HG03280 (cell line): ENCODE results near the gene SLC16A9.

ENCODE experiments used
- ATAC-seq: cut with Tn5 transposase; IDR thresholded peaks from one replicate; pipeline ENCODE4 v1.9.1; 2021; ENCODE audit warnings: mild to moderate bottlenecking, moderate library complexity; ENCODE audit not compliant: unreplicated experiment

SLC16A9 gene

DNA sequence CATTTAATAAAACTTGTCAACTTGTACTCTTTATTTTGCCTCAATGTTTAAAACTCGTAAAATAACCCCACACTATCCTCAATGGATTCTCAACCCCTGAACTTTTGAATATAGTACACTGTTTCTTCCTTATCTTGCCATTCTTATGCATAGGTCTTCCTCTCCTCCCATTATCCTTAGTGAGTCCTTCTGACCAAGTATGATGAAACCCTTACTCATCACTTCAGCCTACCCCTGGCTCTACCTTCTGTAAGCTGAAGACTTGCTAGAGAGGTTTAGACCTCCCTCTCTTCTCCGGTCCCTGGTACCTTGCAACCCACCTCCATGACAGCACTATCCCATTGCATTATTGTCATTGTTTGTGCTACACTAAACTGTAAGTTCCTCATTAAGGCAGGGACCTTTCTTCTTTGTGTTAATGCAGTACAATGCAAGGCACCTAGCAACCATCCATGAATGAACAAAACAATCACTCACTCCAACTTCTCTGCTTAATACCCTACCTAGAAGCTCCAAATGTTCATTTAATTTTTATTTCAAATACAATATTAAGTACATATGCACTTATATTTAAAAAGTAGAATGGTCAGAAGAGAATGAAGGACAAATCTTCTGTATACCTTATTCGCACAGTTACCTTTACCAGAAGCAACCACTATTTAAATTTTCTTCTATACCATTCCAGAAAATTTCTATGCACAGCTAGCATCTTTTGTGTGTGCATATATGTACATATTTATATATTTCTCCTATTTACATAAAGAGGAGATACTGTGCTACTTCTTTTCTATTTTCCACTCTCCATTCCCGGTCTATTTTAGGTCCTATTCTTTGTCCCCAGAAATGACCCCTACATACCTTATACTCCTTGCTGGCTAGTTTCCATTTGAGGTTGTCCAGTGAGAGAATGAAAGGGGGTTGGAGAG lies 77.5 kb downstream of the SLC16A9 start:
- no peak for ATAC-seq

DNA sequence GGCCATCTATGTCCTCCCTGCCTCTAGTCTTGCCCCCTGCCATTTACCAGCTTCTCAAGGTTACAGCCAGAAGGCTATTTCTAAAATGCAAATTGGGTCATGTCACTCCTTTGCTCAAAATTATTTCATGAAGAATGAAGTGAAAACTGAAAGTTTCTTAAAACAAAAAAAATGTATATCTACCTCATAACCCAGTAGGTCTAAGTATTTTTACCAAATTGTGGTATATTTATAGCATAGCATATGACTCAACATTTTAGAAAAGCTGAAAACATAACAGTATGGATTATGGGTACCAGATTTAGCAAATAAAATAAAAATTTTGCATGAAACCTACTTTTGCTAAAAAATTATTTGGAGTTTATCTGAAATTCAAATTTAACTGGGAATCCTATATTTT lies 78.4 kb downstream of the SLC16A9 start:
- ATAC-seq, result no peak

DNA sequence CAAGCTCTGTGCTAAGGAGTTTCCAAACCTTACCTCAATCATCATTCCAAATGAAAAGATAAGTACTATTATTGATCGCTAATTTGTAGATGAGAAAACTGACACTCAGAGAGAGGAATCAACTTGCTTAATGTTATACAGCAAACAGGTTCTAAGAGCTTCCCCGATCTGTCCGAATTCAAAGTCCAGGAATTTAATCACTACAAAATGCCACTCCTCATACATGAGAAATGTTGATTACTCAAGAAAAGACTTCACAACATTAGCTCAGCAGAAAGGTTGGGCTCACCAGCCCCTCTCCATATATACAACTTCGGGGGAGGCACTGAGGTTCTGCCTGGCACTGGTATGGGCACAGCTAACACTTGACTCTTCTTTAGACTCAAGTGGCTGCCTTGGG lies 80.7 kb downstream of the SLC16A9 start:
- ATAC-seq, result no peak

DNA sequence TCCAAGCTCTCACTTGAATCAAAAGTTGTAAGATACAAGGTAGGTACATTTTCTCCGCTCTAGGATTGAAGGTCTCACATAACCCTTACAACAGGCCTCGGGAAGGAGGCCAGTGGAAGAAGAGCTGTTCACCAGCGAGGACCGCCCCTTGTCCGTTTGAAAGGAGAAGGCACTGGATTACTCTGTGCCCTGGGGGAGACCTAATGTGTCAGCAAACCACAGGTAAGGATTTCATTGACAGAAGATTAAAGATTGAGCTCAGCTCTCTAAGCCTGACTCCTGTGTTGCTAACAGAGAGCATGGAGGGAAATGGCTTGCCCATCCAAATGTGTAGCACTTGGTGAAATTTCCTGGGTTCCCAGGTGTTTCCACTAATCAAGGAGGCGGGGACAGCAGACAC lies 81.2 kb downstream of the SLC16A9 start:
- no peak for ATAC-seq

DNA sequence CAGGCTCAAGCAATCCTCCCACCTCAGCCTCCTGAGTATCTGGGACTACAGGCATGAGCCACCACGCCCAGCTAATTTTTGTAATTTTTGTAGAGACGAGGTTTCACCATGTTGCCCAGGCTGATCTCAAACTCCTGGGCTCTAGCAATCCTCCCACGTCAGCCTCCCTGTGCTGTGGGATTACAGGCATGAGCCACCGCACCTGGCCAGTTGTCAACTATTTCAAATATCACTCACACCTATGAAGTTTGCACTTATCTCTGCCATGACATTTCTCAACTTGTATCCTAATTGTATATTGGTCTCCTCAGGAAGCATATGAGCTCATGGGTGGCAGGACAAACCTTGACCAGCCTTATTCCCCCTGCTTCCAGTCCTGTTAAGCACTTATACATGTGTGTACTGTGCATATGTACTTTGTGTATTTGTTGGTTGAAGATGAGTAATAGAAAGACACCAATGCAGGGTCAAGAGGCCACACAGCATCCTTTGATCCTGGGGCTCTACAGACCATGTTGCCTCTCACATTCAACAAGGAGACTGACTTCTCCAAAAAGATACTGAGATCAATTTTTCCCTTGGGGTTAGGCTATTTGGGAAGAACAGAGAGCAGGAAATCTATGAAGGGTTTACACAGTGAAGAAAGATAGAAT lies 82.2 kb downstream of the SLC16A9 start:
- no peak for ATAC-seq

DNA sequence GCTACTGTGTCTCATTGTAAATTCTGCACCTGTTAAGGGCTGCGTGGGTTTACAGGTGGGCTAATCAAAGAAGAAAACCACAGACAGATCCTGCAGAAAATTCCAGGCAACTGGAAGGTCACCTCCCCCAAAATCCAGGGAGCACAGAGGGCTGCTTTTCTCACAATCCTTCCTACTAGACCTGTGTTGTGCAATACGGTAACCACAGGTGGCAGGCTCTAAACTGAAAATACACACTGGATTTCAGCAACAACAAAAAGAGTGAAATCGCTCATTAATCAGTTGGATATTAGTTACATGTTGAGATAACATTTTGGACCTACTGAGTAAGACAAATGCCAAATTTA lies 83.2 kb downstream of the SLC16A9 start:
- ATAC-seq, result no peak

DNA sequence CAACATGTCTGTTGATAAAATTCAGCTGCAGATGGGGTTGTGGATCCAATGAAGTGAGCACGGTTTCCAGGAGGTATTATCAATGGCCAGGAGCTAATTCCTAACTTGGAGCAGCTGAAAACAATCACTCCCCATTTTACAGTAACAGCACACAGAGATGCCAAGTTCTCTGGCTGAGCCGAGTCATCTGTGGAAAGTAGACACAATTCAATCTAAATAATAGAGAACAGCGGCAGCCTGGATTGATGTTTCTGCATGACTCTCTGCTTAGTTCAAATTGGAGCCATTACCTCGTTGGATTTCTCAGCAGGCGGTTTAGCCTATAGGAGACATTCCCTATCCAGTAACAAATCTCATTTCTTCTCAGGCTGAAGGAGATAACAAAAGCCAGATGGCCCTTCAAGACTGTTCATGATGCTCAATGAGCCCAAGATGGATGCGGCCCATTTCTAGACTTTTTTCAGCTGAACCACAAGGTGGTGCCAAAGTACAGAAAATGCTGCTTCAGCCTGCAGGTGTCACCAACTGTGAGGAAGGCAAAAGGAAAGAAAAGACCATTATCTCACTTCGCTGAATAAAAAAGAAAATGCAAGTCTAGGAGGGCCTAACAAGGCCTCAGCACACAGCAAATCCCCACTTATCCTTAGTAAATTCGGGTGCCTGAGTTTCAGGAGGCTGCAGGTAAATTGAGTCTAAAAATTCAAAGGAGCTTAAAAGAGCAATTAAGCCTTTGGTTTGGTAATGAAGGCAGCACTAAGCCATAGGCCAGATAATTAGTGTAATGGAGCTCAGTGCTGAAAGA lies 83.7 kb downstream of the SLC16A9 start:
- peak; percentile 89 for ATAC-seq

DNA sequence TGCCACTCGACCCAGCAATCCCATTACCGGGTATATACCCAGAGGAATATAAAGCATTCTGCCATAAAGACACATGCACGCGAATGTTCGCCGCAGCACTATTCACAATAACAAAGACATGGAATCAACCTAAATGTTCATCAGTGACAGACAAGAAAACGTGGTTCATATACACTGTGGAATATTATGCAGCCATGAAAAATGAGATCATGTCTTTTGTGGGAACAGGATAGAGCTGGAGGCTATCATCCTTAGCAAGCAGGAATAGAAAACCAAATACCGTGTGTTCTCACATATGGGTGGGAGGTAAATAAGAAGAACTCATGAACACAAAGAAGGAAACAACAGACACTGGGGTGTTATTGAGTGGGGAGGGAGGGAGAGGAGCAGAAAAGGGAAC lies 84.7 kb downstream of the SLC16A9 start:
- ATAC-seq, result no peak

DNA sequence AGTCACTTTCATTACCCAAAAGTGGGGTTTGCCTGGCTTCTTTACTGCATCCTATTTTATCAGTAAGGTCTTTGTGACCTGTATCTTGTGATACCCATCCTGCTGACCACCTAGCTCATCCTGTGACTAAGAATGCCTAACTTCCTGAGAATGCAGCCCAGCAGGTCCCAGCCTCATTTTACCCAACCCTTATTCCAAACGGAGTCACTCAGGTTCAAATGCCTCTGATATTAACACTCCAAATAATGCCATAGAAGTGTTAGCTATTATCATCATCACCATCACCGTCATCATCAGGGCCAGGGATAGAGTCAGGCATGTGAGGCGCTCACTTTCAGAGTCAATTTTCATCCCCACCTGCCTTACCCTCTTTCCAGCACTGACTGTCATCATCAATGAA lies 85.5 kb downstream of the SLC16A9 start:
- ATAC-seq, result no peak

DNA sequence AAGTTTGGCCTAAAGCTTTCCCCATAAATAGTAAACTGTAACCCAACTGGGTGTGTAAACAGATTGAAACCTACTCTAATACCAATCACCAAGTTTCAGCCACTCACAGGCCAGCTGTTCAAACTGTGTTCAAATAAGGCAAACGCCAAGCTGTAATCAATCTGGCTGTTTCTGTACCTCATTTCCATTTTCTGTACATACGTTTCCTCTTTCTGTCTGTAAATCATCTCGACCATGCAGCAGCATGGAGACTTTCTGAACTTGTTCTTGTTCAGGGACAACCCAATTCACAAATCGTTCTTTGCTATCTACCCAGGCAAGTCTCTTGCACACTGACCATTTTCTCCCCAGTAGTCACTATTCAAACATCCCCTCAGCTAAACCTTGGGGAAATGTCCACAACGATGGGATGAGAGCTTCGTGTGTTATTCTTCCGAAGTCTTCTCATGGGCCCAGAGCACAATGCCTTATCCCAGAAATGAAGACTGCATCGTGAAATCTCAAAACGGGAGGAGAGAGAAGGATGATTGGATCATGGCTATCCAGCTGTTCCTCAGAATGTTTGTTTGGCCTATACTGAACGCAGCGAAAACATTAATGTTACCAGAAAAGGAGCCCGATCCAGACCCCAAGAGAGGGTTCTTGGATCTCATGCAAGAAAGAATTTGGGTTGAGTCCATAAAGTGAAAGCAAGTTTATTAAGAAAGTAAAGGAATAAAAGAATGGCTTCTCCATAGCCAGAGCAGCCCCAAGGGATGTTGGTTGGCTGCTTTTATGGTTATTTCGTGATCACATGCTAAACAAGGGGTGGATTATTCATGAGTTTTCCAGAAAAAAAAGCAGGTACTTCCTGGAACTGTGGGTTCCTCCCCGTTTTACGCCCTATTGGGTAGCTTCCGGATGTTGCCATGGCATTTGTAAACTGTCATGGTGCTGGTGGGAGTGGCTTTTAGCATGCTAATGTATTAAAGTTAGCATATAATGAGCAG lies 86.2 kb downstream of the SLC16A9 start:
- ATAC-seq, result no peak

DNA sequence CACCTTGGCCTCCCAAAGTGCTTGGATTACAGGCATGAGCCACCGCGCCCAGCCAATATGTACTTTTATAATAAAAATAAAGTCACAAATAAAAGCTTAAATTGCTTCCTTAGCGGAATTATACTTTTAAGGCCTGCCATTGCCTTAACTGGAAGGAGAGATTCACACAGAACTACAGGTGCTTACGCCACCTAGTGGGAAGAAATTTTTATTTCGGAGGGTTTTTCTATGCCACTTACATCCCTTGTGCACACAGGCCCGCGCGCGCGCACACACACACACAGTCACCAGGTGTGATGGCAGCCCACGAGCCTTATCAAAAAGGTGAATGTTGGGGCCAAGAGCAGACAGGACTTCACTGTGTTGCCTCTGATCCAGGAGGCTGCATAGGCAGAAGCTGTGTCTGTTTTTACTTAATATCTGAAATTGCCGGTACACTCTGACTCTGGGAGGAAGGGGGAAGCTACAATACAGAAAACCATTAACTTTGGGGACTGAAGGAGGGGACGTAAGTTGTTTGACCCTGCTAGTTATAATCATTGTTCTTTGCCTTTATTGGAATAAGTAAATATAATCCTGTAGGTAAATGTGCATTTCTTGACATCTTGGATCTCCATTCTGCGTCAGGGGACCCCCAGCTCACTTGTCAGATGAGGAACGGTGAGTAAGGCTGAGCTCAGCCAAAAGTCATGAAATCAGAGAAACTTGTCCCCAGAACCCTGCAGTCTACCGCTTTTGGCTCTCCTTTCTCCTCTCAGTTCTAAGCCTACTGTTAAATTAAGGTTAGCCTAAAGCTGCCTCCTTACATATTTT lies 87.1 kb downstream of the SLC16A9 start:
- no peak for ATAC-seq

DNA sequence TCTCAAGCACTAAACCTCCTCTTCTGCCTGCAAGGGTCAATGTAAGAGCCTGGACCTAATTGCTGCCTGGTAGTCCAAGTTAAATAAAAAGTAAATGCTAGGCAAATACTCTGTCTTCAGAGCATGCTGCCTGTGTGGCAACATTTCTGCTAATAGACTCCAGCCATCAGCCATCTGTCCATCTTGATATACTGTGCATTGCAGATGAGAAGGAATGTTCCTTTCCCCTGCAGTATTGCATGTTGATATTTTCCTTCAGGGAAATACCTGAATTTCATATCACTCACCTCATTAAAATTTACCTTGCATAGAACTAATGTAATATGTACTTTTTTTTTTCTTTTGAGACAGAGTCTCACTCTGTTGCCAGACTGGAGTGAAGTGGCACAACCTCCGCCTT lies 87.9 kb downstream of the SLC16A9 start:
- ATAC-seq, result no peak

DNA sequence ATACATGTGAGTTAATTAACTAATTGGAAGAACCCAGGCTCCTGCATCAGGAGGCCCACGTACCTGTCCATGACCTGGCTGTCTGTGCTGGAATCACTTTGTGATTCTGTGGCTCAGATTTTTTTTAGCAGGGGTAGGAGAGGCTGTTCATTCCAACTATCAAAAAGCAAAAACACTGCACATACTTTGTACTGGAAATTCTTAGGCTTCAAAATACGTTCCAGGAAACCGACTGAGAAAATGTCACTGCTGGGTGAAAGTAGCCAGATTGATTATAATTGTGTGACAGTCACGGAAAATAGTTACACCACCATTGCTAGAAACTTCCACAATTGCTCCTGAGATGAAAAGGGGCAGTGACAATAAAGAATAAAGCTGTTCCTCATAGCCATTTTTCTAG lies 91.0 kb downstream of the SLC16A9 start:
- no peak for ATAC-seq

DNA sequence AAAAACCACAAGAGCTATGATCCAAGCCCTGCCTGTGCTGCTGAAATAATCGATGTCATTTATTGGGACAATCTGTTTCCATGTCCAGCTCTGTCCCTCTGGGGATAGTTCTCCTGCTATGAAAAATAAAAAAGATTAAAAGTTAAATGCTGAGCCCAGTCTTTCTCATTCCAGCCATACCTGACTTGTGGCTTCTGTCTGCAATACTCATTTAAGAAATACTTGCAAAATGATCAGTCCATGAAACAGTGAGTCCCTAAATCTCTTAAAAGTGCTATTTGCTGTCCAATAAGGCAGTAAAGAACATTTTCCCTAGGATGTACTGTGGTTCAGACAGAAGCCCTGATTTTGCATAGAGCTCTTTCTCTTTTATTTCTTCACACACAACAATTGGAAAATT lies 91.7 kb downstream of the SLC16A9 start:
- ATAC-seq, result no peak

DNA sequence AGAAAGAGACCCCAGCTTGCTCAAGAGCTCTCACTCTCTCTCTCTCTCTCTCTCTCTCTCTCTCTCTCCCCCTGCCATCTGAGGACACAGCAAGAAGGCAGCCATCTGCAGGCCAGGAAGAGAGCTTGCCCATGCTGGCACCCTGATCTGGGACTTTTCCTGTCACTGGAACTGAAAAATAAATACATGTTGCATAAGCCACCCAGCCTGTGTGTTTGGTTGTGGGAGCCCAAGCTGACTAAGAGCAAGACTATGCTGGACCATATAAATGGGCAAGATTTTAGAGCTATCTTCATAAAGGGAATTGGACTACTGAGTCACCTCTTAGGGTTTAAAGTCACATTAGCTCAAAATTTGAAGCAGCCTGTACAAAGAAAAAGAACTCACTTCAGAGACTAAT lies 98.6 kb downstream of the SLC16A9 start:
- ATAC-seq, result no peak

DNA sequence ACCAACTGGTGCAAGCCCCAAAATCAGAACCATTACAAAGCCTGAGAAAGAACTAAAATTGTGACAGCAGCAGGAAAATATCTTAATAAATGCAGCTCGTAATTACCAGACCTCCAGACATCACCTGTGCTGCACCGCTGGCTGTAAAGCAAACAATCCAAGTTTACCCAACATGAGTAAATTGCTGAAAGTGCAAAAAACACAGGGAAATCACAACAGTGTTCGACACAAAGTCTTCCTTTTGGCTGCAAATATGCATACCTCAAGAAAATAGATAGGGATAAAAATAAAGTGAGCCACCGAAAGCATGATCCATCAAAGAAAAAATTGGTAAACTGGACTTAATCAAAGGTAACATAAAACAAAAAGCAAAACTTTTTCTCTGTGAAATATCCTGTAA lies 101.7 kb downstream of the SLC16A9 start:
- ATAC-seq, result no peak

DNA sequence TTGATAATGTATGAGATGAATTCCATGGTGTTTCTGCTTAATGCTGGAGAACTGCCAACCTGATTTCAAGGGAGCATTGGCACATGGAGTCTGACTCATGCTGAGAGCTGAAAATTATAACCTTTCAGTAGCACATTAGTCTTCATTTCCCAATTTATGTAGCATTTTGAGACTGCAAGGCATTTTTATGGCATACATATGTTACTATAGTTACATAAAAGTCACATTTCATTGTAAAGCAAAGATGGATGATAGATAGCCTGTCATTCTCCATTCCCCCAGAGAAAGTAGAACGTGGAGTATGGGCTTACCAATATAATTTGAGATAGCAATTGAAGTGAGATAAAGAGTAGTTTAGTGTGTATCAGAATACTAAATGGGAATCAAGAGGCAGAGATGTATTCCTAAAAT lies 103.1 kb downstream of the SLC16A9 start:
- no peak for ATAC-seq

DNA sequence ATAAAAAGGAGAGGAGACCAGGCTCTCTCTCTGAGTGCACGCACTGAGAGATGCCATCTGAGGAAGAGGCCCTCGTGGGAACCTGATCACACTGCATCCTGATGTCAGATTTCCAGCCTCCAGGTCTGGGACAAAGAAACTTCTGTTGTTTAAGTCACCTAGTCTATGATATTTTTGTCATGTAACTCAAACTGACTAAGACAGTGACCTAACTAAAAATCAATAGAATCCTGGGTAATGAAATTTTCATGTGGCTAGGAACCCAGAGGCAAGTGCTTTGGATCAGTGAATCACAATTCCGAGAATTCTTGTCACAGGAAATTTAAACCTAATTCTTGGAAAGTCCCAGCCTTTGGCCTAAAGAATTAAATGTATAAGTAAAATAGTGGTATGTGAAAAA lies 107.7 kb downstream of the SLC16A9 start:
- no peak for ATAC-seq
